Heart left ventricle (tissue), 13 donors: ENCODE results near the gene C22orf15.

Source experiments
- CTCF ChIP-seq, 12 donors: fragments of 200-600 bp; sonication (generic) in 4 of 12; IDR thresholded peaks; one replicate each; pipeline versions ENCODE4 v1.5.0 to v1.8.0; 2018 to 2022; ENCODE audit warnings: antibody characterized with exemption in 12 of 12, mild to moderate bottlenecking in 5 of 12
- POLR2A ChIP-seq, 2 donors: fragments of 450-650 bp; IDR thresholded peaks; one replicate each; pipeline ENCODE4 v1.6.1; 2017; ENCODE audit warnings: antibody characterized with exemption in 2 of 2, mild to moderate bottlenecking in 2 of 2, moderate library complexity in 2 of 2
- donor health status: ischemic (EF 13 %, LVEDD 7.1; RV severe dilation, severe dysfunction).
- donor health status: DM: no; HTN: yes; CAD: no.
- donor health status: DM: no; HTN: no; CAD: no.
- donor health status: ischemic (EF 25% LVEDD 6.9; RV normal size, moderate dysfunction).
- donor health status: ischemic (EF 25% LVEDD 5.7; RV mildly dilated, moderate dysfunction).
- donor health status: ischemic (EF 35%, LVEDD 5.7; RV mildly dilated, moderate dysfunction).
- donor health status: nonischemic (EF 11% LVEDD 7.7; RV severe dilation, severe dysfunction).
- donor health status: DM: yes; HTN: yes; CAD: no.
- donor health status: PGD.
- donor health status: ischemic (EF 29% LVEDD 5.4; RV normal size, mild dysfunction).
- donor health status: nonischemic (EF 23%, LVEDD 6.1; RV moderate dilation, normal function).

GRCh38 chr22:23784215-23784732, 21.5 kb downstream of the C22orf15 start:
- TF ChIP-seq POLR2A (IDR thresholded peaks at IDR 0.05): no peak
- no peak for TF ChIP-seq CTCF (IDR thresholded peaks at IDR 0.05)
